Left colon (tissue), 2 donors: ENCODE data around the gene TAF4. TPM values are rescaled to one million over a fixed set of nuclear protein-coding genes. Genes with fewer than 3 reads are reported as not detected.
"Not testable (repeated sequence)": the region's sequence is repeated elsewhere in the genome, so short reads cannot be mapped to it uniquely, and the experiment has no call there.

Source experiments
- ATAC-seq: fragments of 200-7000 bp; cut with Tn5 transposase; one replicate; pipeline ENCODE4 v1.9.1; 2020; ENCODE audit warnings: mild to moderate bottlenecking, moderate library complexity
- DNase-seq, 2 donors: peaks; one replicate each; pipeline ENCODE4 v3.0.0-alpha.2; 2020
- intact Hi-C, 2 donors: fragments of 100-400 bp; cut with DNase I in 1 of 2; cut with micrococcal nuclease in 1 of 2; formaldehyde crosslinking; loops; one replicate each; pipeline versions ENCODE4 v1.11.2 to v1.14.0; 2022; cut with DNase I, micrococcal nuclease
- long read RNA-seq: library from polyadenylated mRNA; unstranded; transcript quantifications from one replicate; pipeline ENCODE4 v2.0.0, GENCODE V29; 2021
- total RNA-seq, 2 donors: library from RNA; stranded (reverse); fragmentation: NEBNext Ultra II Directional; extraction: Animal tissue kit (Norgen Biotek cat#: 25700); gene quantifications; one replicate each; pipeline ENCODE4 v1.2.1, GENCODE V29; 2021
- donor health status: DM: no; HTN: no; CAD: no.
- donor health status: DM: yes; HTN: yes; CAD: no.

The TAF4 gene
- 10 to 100 TPM; 22.1 to 28.2 TPM for total RNA-seq
- long read RNA-seq, partial matches to known transcripts: 1 of 2 reads
- long read RNA-seq, other reads (novel, unspliced or antisense): 0 of 2 reads

GRCh38 chr20:62065674-62066338 lies at the start of gene TAF4:
Gene TAF4 (minus strand): TSS chr20:62065881. CDS start chr20:62065810, 71 bp downstream.
- intact Hi-C loops: loop anchor here (5.0 to 10.0 kb wide), 2 partner anchors 56 to 69 kb away; partner anchors contain the start of gene LSM14B (in 1 of the 2)
- ATAC-seq (peak; percentile 33), DNase-seq (peak; percentile 66 to 82)

GRCh38 chr20:62114894-62115293 lies 49.2 kb upstream of the TAF4 start:
- ATAC-seq (no peak), DNase-seq (no peak)
- intact Hi-C loops: no loop called here

GRCh38 chr20:62112368-62112767 lies 46.7 kb upstream of the TAF4 start:
- intact Hi-C loops: no loop called here
- no peak for DNase-seq
- ATAC-seq: no peak

- intact Hi-C loops: no loop called here
- DNase-seq (no peak), ATAC-seq (peak; percentile 82)
Measured at GRCh38 chr20:62111148-62111547, 45.5 kb upstream of the TAF4 start.

- intact Hi-C loops: no loop called here
- ATAC-seq: no peak
- no peak for DNase-seq
Measured at GRCh38 chr20:62105592-62105991, 39.9 kb upstream of the TAF4 start.

- ATAC-seq (peak; percentile 95), DNase-seq (peak in 1 of 2 donors; percentile 28)
- intact Hi-C loops: no loop called here
Measured at GRCh38 chr20:62104791-62105345, 39.2 kb upstream of the TAF4 start.

- DNase-seq (no peak), ATAC-seq (peak; percentile 17)
- intact Hi-C loops: no loop called here
Measured at GRCh38 chr20:62104234-62104789, 38.6 kb upstream of the TAF4 start.

GRCh38 chr20:62103508-62104233 lies 38.0 kb upstream of the TAF4 start:
- intact Hi-C loops: no loop called here
- ATAC-seq (no peak), DNase-seq (no peak)

GRCh38 chr20:62101078-62101477 lies 35.4 kb upstream of the TAF4 start:
- intact Hi-C loops: no loop called here
- DNase-seq (no peak), ATAC-seq (no peak)

- intact Hi-C loops: no loop called here
- no peak for DNase-seq
- ATAC-seq: no peak
Measured at GRCh38 chr20:62097881-62098407, 32.3 kb upstream of the TAF4 start.

- intact Hi-C loops: no loop called here
- no peak for DNase-seq
- ATAC-seq: no peak
Measured at GRCh38 chr20:62096421-62097380, 31.0 kb upstream of the TAF4 start.

GRCh38 chr20:62089393-62089792 lies 23.7 kb upstream of the TAF4 start:
- DNase-seq (no peak), ATAC-seq (no peak)

GRCh38 chr20:62088258-62089127 lies 22.8 kb upstream of the TAF4 start:
- intact Hi-C loops: no loop called here
- ATAC-seq (peak; percentile 58), DNase-seq (no peak)

More at GRCh38 chr20:62089393-62089792, 23.7 kb upstream of the TAF4 start:
- intact Hi-C loops: no loop called here

GRCh38 chr20:62087632-62088031 lies 22.0 kb upstream of the TAF4 start:
- intact Hi-C loops: no loop called here
- no peak for DNase-seq
- ATAC-seq: no peak

GRCh38 chr20:62087227-62087626 lies 21.5 kb upstream of the TAF4 start:
- no peak for ATAC-seq
- intact Hi-C loops: no loop called here

GRCh38 chr20:62085206-62085605 lies 19.5 kb upstream of the TAF4 start:
- no peak for ATAC-seq
- intact Hi-C loops: no loop called here
- DNase-seq: no peak

More at GRCh38 chr20:62087227-62087626, 21.5 kb upstream of the TAF4 start:
- DNase-seq: no peak

- DNase-seq, intact Hi-C loops, ATAC-seq: not testable (repeated sequence)
Measured at GRCh38 chr20:62084224-62084623, 18.5 kb upstream of the TAF4 start.
